CD4-positive, alpha-beta T cell treated with Interferon alpha-2 for 1 hour (primary cell): ENCODE measurements around the gene GNAQ.
"Not testable (repeated sequence)": the region's sequence is repeated elsewhere in the genome, so short reads cannot be mapped to it uniquely, and the experiment has no call there.

Experiments
- DNase-seq, 2 donors: peaks; one replicate each; pipeline ENCODE4 v3.0.0-alpha.2; 2020 to 2022

GNAQ gene

GRCh38 chr9:77714077-77714549 is 317.5 kb downstream of the GNAQ start:
- DNase-seq, result no peak

GRCh38 chr9:77712533-77713130 is 319.0 kb downstream of the GNAQ start:
- no peak for DNase-seq

GRCh38 chr9:77710965-77711648 is 320.5 kb downstream of the GNAQ start:
- DNase-seq, result no peak

GRCh38 chr9:77710316-77710715 is 321.3 kb downstream of the GNAQ start:
- no peak for DNase-seq

GRCh38 chr9:77708064-77708815 is 323.4 kb downstream of the GNAQ start:
- DNase-seq, result no peak

GRCh38 chr9:77707383-77708063 is 324.1 kb downstream of the GNAQ start:
- DNase-seq, result no peak

GRCh38 chr9:77705636-77706035 is 326.0 kb downstream of the GNAQ start:
- DNase-seq, result no peak

GRCh38 chr9:77702521-77703390 is 328.9 kb downstream of the GNAQ start:
- DNase-seq, result not testable (repeated sequence)

GRCh38 chr9:77697238-77697984 is 334.2 kb downstream of the GNAQ start:
- no peak for DNase-seq

- not testable (repeated sequence) for DNase-seq
Measured at GRCh38 chr9:77690723-77691122, 340.9 kb downstream of the GNAQ start.

GRCh38 chr9:77690119-77690518 is 341.5 kb downstream of the GNAQ start:
- not testable (repeated sequence) for DNase-seq

GRCh38 chr9:77687737-77688136 is 343.9 kb downstream of the GNAQ start:
- not testable (repeated sequence) for DNase-seq

- no peak for DNase-seq
Measured at GRCh38 chr9:77680581-77680980, 351.0 kb downstream of the GNAQ start.

- DNase-seq, result no peak
Measured at GRCh38 chr9:77679661-77680368, 351.8 kb downstream of the GNAQ start.

- DNase-seq, result no peak
Measured at GRCh38 chr9:77679088-77679487, 352.5 kb downstream of the GNAQ start.

GRCh38 chr9:77677957-77678535 is 353.6 kb downstream of the GNAQ start:
- no peak for DNase-seq

GRCh38 chr9:77677397-77677796 is 354.2 kb downstream of the GNAQ start:
- no peak for DNase-seq

- DNase-seq, result no peak
Measured at GRCh38 chr9:77673941-77674791, 357.4 kb downstream of the GNAQ start.

- no peak for DNase-seq
Measured at GRCh38 chr9:77672183-77672582, 359.4 kb downstream of the GNAQ start.
